Posterior cingulate gyrus (tissue), 11 donors: ENCODE measurements around the gene CRYAB.
"Not testable (repeated sequence)": the region's sequence is repeated elsewhere in the genome, so short reads cannot be mapped to it uniquely, and the experiment has no call there.

ENCODE experiments used
- DNase-seq, 10 donors: peaks; one replicate each; pipeline versions ENCODE4 v3.0.0 to v3.0.0-alpha.2; 2020 to 2021; ENCODE audit warnings: mixed read lengths in 3 of 10
- intact Hi-C: fragments of 100-400 bp; cut with DNase I; formaldehyde crosslinking; loops from one replicate; pipeline ENCODE4 v1.15.1; 2023

Gene CRYAB

GRCh38 chr11:111935317-111936039 is 23.9 kb upstream of the CRYAB start:
- DNase-seq, result no peak
- intact Hi-C loops, result loop anchor here (5.0 kb wide), 1 partner anchor 152 kb away; the partner anchor contains the start of genes SDHD and TIMM8B

GRCh38 chr11:111934306-111934705 is 22.7 kb upstream of the CRYAB start:
- intact Hi-C loops, result no loop called here
- DNase-seq, result no peak

GRCh38 chr11:111933872-111934271 is 22.3 kb upstream of the CRYAB start:
- DNase-seq, result no peak
- intact Hi-C loops, result loop anchor here (2.0 kb wide), 1 partner anchor 55 kb away; no protein-coding TSS in a partner anchor

- not testable (repeated sequence) for DNase-seq
- intact Hi-C loops, result loop anchor here (2.0 kb wide), 1 partner anchor 56 kb away; no protein-coding TSS in a partner anchor
Observed at GRCh38 chr11:111933176-111933575, 21.6 kb upstream of the CRYAB start.

GRCh38 chr11:111932611-111932950 is 21.0 kb upstream of the CRYAB start:
- intact Hi-C loops, result loop anchor here (2.0 kb wide), 1 partner anchor 56 kb away; no protein-coding TSS in a partner anchor
- no peak for DNase-seq

GRCh38 chr11:111930472-111930871 is 18.9 kb upstream of the CRYAB start:
- DNase-seq, result no peak
- intact Hi-C loops, result no loop called here

- intact Hi-C loops, result loop anchor here (5.0 kb wide), 1 partner anchor 49 kb away; the partner anchor contains the start of genes CFAP68 and FDXACB1
- DNase-seq, result peak; percentile 93 to 100 (median 98)
Observed at GRCh38 chr11:111926505-111927391, 15.2 kb upstream of the CRYAB start.

GRCh38 chr11:111925953-111926352 is 14.4 kb upstream of the CRYAB start:
- intact Hi-C loops, result loop anchor here (5.0 kb wide), 1 partner anchor 49 kb away; the partner anchor contains the start of genes CFAP68 and FDXACB1
- DNase-seq, result peak in 1 of 10 donors; percentile 78

GRCh38 chr11:111923951-111924350 is 12.4 kb upstream of the CRYAB start:
- intact Hi-C loops, result no loop called here

GRCh38 chr11:111923351-111923788 is 11.8 kb upstream of the CRYAB start:
- no peak for DNase-seq
- intact Hi-C loops, result no loop called here

More at GRCh38 chr11:111923951-111924350, 12.4 kb upstream of the CRYAB start:
- DNase-seq, result no peak

- intact Hi-C loops, result no loop called here
- no peak for DNase-seq
Observed at GRCh38 chr11:111922803-111923202, 11.2 kb upstream of the CRYAB start.

GRCh38 chr11:111921541-111922230 is 10.1 kb upstream of the CRYAB start:
- DNase-seq, result peak in 1 of 10 donors; percentile 42
- intact Hi-C loops, result no loop called here

GRCh38 chr11:111920908-111921307 is 9.3 kb upstream of the CRYAB start:
- no peak for DNase-seq
- intact Hi-C loops, result no loop called here

- intact Hi-C loops, result no loop called here
- DNase-seq, result peak in 1 of 10 donors; percentile 46
Observed at GRCh38 chr11:111918390-111919256, 7.1 kb upstream of the CRYAB start, which contains the start of gene C11orf52. C11orf52 (plus strand) TSS chr11:111918913; CDS start chr11:111918973, 60 bp downstream.

GRCh38 chr11:111917788-111918187 is 6.2 kb upstream of the CRYAB start:
- intact Hi-C loops, result no loop called here
- no peak for DNase-seq

GRCh38 chr11:111917312-111917711 is 5.7 kb upstream of the CRYAB start:
- no peak for DNase-seq
- intact Hi-C loops, result no loop called here

GRCh38 chr11:111916768-111917167 is 5.2 kb upstream of the CRYAB start:
- intact Hi-C loops, result no loop called here
- no peak for DNase-seq

GRCh38 chr11:111913997-111914396 is 2.4 kb upstream of the CRYAB start:
- DNase-seq, result peak in 8 of 10 donors; percentile 38 to 93 (median 70)
- intact Hi-C loops, result loop anchor here (5.0 kb wide), 1 partner anchor 37 kb away; the partner anchor contains the start of genes CFAP68 and FDXACB1
